Osteocyte (in vitro differentiated cells): ENCODE data around the gene MOG. TPM values are rescaled to one million over a fixed set of nuclear protein-coding genes. Genes with fewer than 3 reads are reported as not detected.
"Not testable (repeated sequence)": the region's sequence is repeated elsewhere in the genome, so short reads cannot be mapped to it uniquely, and the experiment has no call there.

ENCODE experiments used
- DNase-seq: peaks from one replicate; pipeline ENCODE4 v3.0.0; 2021; ENCODE audit warnings: mixed read lengths; ENCODE audit not compliant: unreplicated experiment; ENCODE audit errors: extremely low spot score
- H3K27ac Mint-ChIP-seq: one replicate; pipeline ENCODE4 v1.8.0; 2021; ENCODE audit warnings: mild to moderate bottlenecking, mixed read lengths; ENCODE audit not compliant: unreplicated experiment
- H3K27me3 Mint-ChIP-seq: one replicate; pipeline ENCODE4 v1.8.0; 2021; ENCODE audit warnings: mixed read lengths; ENCODE audit not compliant: unreplicated experiment
- H3K36me3 Mint-ChIP-seq: one replicate; pipeline ENCODE4 v1.8.0; 2021; ENCODE audit warnings: mixed read lengths; ENCODE audit not compliant: unreplicated experiment
- H3K4me1 Mint-ChIP-seq: one replicate; pipeline ENCODE4 v1.8.0; 2021; ENCODE audit warnings: mixed read lengths; ENCODE audit not compliant: unreplicated experiment
- H3K4me3 Mint-ChIP-seq: one replicate; pipeline ENCODE4 v1.8.0; 2021; ENCODE audit warnings: mild to moderate bottlenecking, moderate library complexity, mixed read lengths; ENCODE audit not compliant: unreplicated experiment
- H3K9me3 Mint-ChIP-seq: one replicate; pipeline ENCODE4 v1.8.0; 2021; ENCODE audit warnings: mixed read lengths; ENCODE audit not compliant: unreplicated experiment
- CTCF ChIP-seq: fragments of 200-600 bp; sonication (generic); IDR thresholded peaks from 2 replicates; pipeline ENCODE4 v1.5.0; 2021; ENCODE audit warnings: antibody characterized with exemption, mild to moderate bottlenecking, moderate library complexity
- total RNA-seq: library from RNA; stranded (reverse); gene quantifications from 2 replicates; pipeline ENCODE4 v1.2.1, GENCODE V29; 2021

The MOG gene
- total RNA-seq, 1 donor from 2014 or later = not detected

GRCh38 chr6:29652198-29652584, 4.7 kb upstream of the MOG start:
- H3K4me1 Mint-ChIP-seq = peaks cover 13% of the 10 kb centered on the region
- no peak overlapping the region for H3K27ac Mint-ChIP-seq

GRCh38 chr6:29653452-29654038, 3.3 kb upstream of the MOG start:
- peak; percentile 82 for TF ChIP-seq CTCF
- DNase-seq = no peak
- Mint-ChIP-seq H3K27ac (no peak overlapping the region), H3K4me3 (no peak overlapping the region), H3K36me3 (no peaks in the 10 kb centered on the region), H3K9me3 (no peaks in the 10 kb centered on the region), H3K27me3 (peaks cover 14% of the 10 kb centered on the region), H3K4me1 (peaks cover 15% of the 10 kb centered on the region)

More at GRCh38 chr6:29652198-29652584, 4.7 kb upstream of the MOG start:
- Mint-ChIP-seq H3K27me3 (peaks cover 14% of the 10 kb centered on the region), H3K4me3 (no peak overlapping the region), H3K36me3 (no peaks in the 10 kb centered on the region), H3K9me3 (no peaks in the 10 kb centered on the region)
- no peak for TF ChIP-seq CTCF
- no peak for DNase-seq

- Mint-ChIP-seq H3K36me3 (no peaks in the 10 kb centered on the region), H3K4me1 (peaks cover 9% of the 10 kb centered on the region), H3K4me3 (no peak overlapping the region), H3K9me3 (no peaks in the 10 kb centered on the region), H3K27me3 (peaks cover 14% of the 10 kb centered on the region), H3K27ac (no peak overlapping the region)
- TF ChIP-seq CTCF = no peak
- no peak for DNase-seq
Measured at GRCh38 chr6:29655658-29656057, 1.2 kb upstream of the MOG start.

- Mint-ChIP-seq H3K36me3 (no peaks in the 10 kb centered on the region), H3K9me3 (no peaks in the 10 kb centered on the region), H3K27me3 (peaks cover 14% of the 10 kb centered on the region), H3K4me3 (no peak overlapping the region), H3K4me1 (peaks cover 13% of the 10 kb centered on the region), H3K27ac (no peak overlapping the region)
- no peak for TF ChIP-seq CTCF
- DNase-seq = no peak
Measured at GRCh38 chr6:29656157-29656556, 735 bp upstream of the MOG start.

- Mint-ChIP-seq H3K4me1 (peaks cover 28% of the 10 kb centered on the region), H3K36me3 (no peaks in the 10 kb centered on the region), H3K27ac (no peak overlapping the region), H3K4me3 (no peak overlapping the region), H3K9me3 (no peaks in the 10 kb centered on the region), H3K27me3 (peaks cover 6% of the 10 kb centered on the region)
- DNase-seq = no peak
- no peak for TF ChIP-seq CTCF
Measured at GRCh38 chr6:29661071-29661470, 4.2 kb downstream of the MOG start.

GRCh38 chr6:29661502-29662141, 4.7 kb downstream of the MOG start:
- H3K4me3 Mint-ChIP-seq, H3K9me3 Mint-ChIP-seq, DNase-seq, H3K27ac Mint-ChIP-seq, H3K27me3 Mint-ChIP-seq, H3K36me3 Mint-ChIP-seq: not testable (repeated sequence)
- peaks cover 24% of the 10 kb centered on the region for H3K4me1 Mint-ChIP-seq
